Left ventricle myocardium inferior (tissue), 1 donor: Measurements from ENCODE around the gene UBE2F. TPM values are rescaled to one million over a fixed set of nuclear protein-coding genes. Genes with fewer than 3 reads are reported as not detected.
A peak's percentile ranks its signal among the peaks of the same experiment; 100 is the strongest.

Experiments
- DNase-seq: peaks from one replicate; pipeline ENCODE4 v3.0.0-alpha.2; 2020
- H3K27ac ChIP-seq: fragments of 200-600 bp; replicated peaks from 2 replicates; pipeline ENCODE4 v1.8.0; 2021
- H3K27me3 ChIP-seq: fragments of 200-600 bp; 2 replicates; pipeline ENCODE4 v1.8.0; 2021; ENCODE audit warnings: low read depth
- H3K36me3 ChIP-seq: fragments of 200-600 bp; 2 replicates; pipeline ENCODE4 v1.8.0; 2021
- H3K4me1 ChIP-seq: fragments of 200-600 bp; 2 replicates; pipeline ENCODE4 v1.8.0; 2021
- H3K4me3 ChIP-seq: fragments of 200-600 bp; 2 replicates; pipeline ENCODE4 v1.8.0; 2021; ENCODE audit warnings: mild to moderate bottlenecking, moderate library complexity
- H3K9me3 ChIP-seq: fragments of 200-600 bp; replicated peaks from 2 replicates; pipeline ENCODE4 v1.8.0; 2021
- CTCF ChIP-seq: fragments of 200-600 bp; IDR thresholded peaks from 2 replicates; pipeline ENCODE4 v1.8.0; 2021; ENCODE audit warnings: antibody characterized with exemption, mild to moderate bottlenecking, borderline replicate concordance
- intact Hi-C: fragments of 100-400 bp; cut with micrococcal nuclease; formaldehyde crosslinking; loops from one replicate; pipeline ENCODE4 v1.11.0; 2022
- total RNA-seq: library from RNA; stranded (reverse); fragmentation: NEBNext Ultra II Directional; extraction: Animal tissue kit (Norgen Biotek cat#: 25700); gene quantifications from one replicate; pipeline ENCODE4 v1.2.1, GENCODE V29; 2021
- donor health status: DM: no; HTN: yes; CAD: no; lungs with severe emphysema.

Gene UBE2F
- total RNA-seq, 1 donor from 2014 or later = 63.5 TPM

DNA sequence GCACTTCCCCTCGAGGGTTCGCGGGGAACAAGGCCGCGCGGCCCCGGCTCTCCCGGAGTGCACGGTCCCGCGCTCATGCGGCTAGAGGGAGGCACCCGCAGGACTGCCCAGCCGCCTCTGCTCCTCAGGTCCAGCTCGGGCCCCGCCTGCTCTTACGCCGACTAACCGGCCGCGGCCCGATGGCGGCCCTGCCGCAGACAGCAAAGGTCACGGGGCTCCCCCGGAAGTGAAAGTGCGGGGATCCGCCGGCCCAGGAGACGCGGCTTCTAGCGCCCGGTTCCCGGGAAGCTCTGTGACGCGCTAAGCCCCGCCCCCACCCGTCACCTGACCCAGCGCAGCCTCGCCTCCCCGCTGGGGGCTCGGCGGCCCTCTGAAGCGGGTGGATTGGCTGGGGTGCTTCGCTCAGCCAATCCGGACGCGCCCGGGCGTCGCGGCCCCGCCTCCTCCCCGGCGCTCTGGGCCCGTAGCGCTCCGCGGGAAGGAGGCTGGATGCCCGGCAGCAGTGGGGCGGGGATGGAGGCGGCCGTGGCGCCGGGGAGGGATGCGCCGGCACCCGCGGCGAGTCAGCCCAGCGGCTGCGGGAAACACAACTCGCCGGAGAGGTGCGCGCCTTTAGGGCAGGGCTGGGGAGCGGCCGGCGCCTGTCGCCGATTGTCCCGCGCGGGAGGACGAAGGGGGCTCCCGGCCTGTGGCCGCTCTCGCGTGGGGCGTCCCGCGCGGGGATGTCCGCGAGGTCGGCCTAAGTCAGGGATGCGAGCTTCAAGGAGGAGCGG is 93.9 kb downstream of the UBE2F start, which contains the start of gene SCLY:
Gene SCLY, plus strand, starts transcription at position 460 of the 773 bp plus-strand sequence. Its CDS starts 54 bp downstream, at position 514.
- intact Hi-C loops = no loop called here
- peak; percentile 98 for DNase-seq
- H3K36me3 ChIP-seq = peaks cover 13% of the 10 kb centered on the region
- H3K9me3 ChIP-seq = no peaks in the 10 kb centered on the region
- H3K4me1 ChIP-seq = peaks cover 31% of the 10 kb centered on the region
- peak within 1 kb of the TSS; percentile 90 for H3K27ac ChIP-seq
- H3K4me3 ChIP-seq = peak within 1 kb of the TSS; percentile 99
- no peak for TF ChIP-seq CTCF
- no peaks in the 10 kb centered on the region for H3K27me3 ChIP-seq

DNA sequence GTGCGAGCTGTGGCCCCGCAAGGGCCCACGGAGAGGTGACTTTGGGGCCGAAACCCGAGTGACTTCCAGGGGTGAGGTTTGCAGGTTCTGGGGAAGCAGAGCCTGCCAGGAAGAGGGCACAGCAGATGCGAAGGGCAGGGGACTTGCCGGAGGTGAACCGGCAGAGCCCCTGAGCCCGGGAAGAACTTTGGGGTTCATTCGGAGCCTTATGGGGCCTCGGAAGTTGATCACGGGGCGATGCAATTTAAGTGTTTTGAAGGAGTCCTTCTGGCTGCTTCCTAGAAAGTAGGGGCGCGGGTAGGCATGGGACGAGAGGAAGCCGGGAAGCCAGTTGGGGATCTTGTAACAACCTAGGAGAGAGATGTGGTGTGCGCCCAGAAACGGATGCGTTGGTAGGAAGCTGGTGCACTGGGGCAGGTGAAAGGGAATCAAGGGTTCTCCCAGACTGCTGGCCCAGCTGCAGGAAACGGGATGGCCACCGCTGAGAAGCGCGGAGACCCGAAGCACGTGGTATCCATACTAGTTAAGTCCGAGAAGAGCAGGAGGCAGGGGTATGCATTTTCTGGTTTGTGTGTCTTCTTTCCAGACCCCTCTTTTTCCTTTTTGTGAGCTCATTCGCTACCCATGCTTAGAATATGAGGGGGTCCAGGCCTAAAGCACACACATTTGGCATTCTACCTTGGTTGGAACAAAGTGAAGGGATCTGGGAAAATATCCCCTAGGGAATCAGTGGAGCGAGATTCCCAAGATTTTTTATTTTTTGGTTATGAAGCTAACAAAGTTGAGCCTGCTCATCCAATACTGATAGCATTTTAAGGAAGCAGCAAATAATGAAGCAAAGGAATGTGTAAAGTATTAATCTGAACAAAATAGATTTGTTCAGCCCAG is 94.7 kb downstream of the UBE2F start:
- intact Hi-C loops = no loop called here
- no peaks in the 10 kb centered on the region for H3K27me3 ChIP-seq
- DNase-seq = peak; percentile 19
- H3K9me3 ChIP-seq = no peaks in the 10 kb centered on the region
- no peak for TF ChIP-seq CTCF
- H3K36me3 ChIP-seq = peaks cover 22% of the 10 kb centered on the region
- H3K4me3 ChIP-seq = peak overlapping the region; percentile 99
- H3K4me1 ChIP-seq = peaks cover 31% of the 10 kb centered on the region
- H3K27ac ChIP-seq = peak overlapping the region; percentile 90

- intact Hi-C loops = no loop called here
- no peak for TF ChIP-seq CTCF
- no peak overlapping the region for H3K4me3 ChIP-seq
- H3K4me1 ChIP-seq = peaks cover 31% of the 10 kb centered on the region
- H3K27me3 ChIP-seq = no peaks in the 10 kb centered on the region
- H3K27ac ChIP-seq = no peak overlapping the region
- no peak for DNase-seq
- peaks cover 40% of the 10 kb centered on the region for H3K36me3 ChIP-seq
- no peaks in the 10 kb centered on the region for H3K9me3 ChIP-seq
Observed at GRCh38 chr2:238063414-238064189, 96.8 kb downstream of the UBE2F start.

DNA sequence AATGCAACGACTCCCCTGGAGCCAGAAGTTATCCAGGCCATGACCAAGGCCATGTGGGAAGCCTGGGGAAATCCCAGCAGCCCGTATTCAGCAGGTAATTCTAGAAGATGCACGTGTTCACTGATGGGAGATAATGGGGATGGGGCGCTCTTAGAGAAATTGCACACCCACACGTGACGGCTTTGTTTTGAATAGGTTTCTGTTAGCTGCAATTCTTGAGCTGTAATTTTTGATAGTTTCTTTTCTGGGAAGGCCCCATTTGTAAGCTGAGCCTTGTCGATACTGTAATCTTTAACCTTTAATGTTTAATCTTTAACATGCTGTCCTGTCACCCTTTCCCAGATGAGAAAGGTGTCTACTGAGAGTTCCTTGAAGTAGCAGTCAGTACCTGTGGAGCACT is 97.6 kb downstream of the UBE2F start:
- Histone ChIP-seq H3K27ac (no peak overlapping the region), H3K4me1 (peaks cover 27% of the 10 kb centered on the region), H3K4me3 (no peak overlapping the region), H3K36me3 (peaks cover 46% of the 10 kb centered on the region), H3K9me3 (no peaks in the 10 kb centered on the region), H3K27me3 (no peaks in the 10 kb centered on the region)
- TF ChIP-seq CTCF = no peak
- no peak for DNase-seq
- intact Hi-C loops = no loop called here

- DNase-seq = no peak
- intact Hi-C loops = no loop called here
- Histone ChIP-seq H3K9me3 (no peaks in the 10 kb centered on the region), H3K27me3 (no peaks in the 10 kb centered on the region), H3K4me1 (peaks cover 18% of the 10 kb centered on the region), H3K36me3 (peaks cover 55% of the 10 kb centered on the region), H3K4me3 (no peak overlapping the region), H3K27ac (no peak overlapping the region)
- TF ChIP-seq CTCF = no peak
Observed at GRCh38 chr2:238065071-238065846, 98.4 kb downstream of the UBE2F start.
